ENCODE data around the gene GTF2F1.

GRCh38 chr19:6433663-6434062 lies 40.7 kb upstream of the GTF2F1 start, which contains the start of gene SLC25A41:
- TF ChIP-seq CTCF (IDR thresholded peaks at IDR 0.05 in 2 of 3, conservative IDR thresholded peaks at IDR 0.05 in 1 of 3; ENCODE audit: insufficient read depth in 2 of 3, low read depth in 1 of 3, low read length in 3 of 3) (no peak), TCF7L2 (IDR thresholded peaks at IDR 0.05; ENCODE audit: low read depth, low read length) (no peak), MBD2 (IDR thresholded peaks at IDR 0.05; ENCODE audit: borderline replicate concordance, low read depth) (no peak), LARP7 (IDR thresholded peaks at IDR 0.05) (no peak), E2F1 (CRISPR knock-in tag; IDR thresholded peaks at IDR 0.05) (no peak), SNAPC5 (CRISPR knock-in tag; IDR thresholded peaks at IDR 0.05) (no peak), GABPA (tag; conservative IDR thresholded peaks at IDR 0.05; ENCODE audit: low read depth) (no peak), ZNF12 (CRISPR knock-in tag; IDR thresholded peaks at IDR 0.05) (no peak), KAT2B (IDR thresholded peaks at IDR 0.05; ENCODE audit: low read depth, low read length) (no peak), USF2 (CRISPR knock-in tag; IDR thresholded peaks at IDR 0.05) (no peak), MYNN (IDR thresholded peaks at IDR 0.05) (no peak), MYNN (CRISPR knock-in tag; IDR thresholded peaks at IDR 0.05) (no peak), ZNF561 (CRISPR knock-in tag; conservative IDR thresholded peaks at IDR 0.05) (no peak)

All from K562 (cell line).